ENCODE data around the gene FUOM. TPM values are rescaled to one million over a fixed set of nuclear protein-coding genes. Genes with fewer than 3 reads are reported as not detected.
"Not testable (repeated sequence)": the region's sequence is repeated elsewhere in the genome, so short reads cannot be mapped to it uniquely, and the experiment has no call there.

Gene FUOM
- total and polyA plus RNA-seq, 2 of the 8 experiments (the other 6 are each of a cell fraction or from before 2014, with no cell fraction given), result 22.0 to 30.4 TPM

DNA sequence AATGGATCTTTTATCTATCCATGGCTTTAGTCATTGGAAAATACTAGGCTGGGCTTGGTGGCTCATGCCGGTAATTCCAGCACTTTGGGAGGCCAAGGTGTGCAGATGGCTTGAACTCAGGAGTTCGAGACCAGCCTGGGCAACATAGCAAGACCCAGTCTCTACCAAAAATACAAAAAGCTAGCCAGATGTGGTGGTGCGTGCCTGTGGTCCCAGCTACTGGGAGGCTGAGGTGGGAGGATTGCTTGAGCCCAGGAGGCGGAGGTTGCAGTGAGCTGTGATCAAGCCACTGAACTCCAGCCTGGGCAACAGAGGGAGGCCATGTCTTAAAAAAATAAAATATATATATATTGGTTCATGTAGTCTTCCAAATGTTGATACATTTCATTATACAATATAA lies 29.1 kb upstream of the FUOM start:
- H3K18ac ChIP-seq (ENCODE audit: extremely low read depth, low read length); H3K4ac ChIP-seq (replicated peaks; ENCODE audit: insufficient read length, low read depth, low read length); H3K79me1 ChIP-seq (ENCODE audit: low read depth, low read length); H4K8ac ChIP-seq (ENCODE audit: extremely low read depth, insufficient read depth, low read length); H4K5ac ChIP-seq (ENCODE audit: insufficient read length, low read depth, low read length); H2BK15ac ChIP-seq (ENCODE audit: low read length); H3K9me3 ChIP-seq (ENCODE audit: insufficient read depth in 2 of 2, low read depth in 1 of 2, low read length in 1 of 2); H3K79me2 ChIP-seq (ENCODE audit: control insufficient read depth in 1 of 2, insufficient read depth in 2 of 2, low read length in 2 of 2); H3K27me3 ChIP-seq (replicated peaks in 1 of 4; ENCODE audit: control insufficient read depth in 3 of 4, extremely low read depth in 1 of 4, insufficient read depth in 3 of 4, low read length in 3 of 4); H3K56ac ChIP-seq (replicated peaks; ENCODE audit: insufficient read length, low read depth, low read length); H2AFZ ChIP-seq (ENCODE audit: low read length); H4K20me1 ChIP-seq (replicated peaks in 1 of 2; ENCODE audit: control insufficient read depth in 1 of 2, insufficient read depth in 2 of 2, low read length in 2 of 2); H3K23me2 ChIP-seq (ENCODE audit: low read depth, low read length); H3K4me3 ChIP-seq (ENCODE audit: extremely low read depth in 1 of 4, insufficient read depth in 2 of 4, low read depth in 3 of 4, low read length in 4 of 4); H3K36me3 ChIP-seq (ENCODE audit: control insufficient read depth in 2 of 4, insufficient read depth in 4 of 4, low read length in 3 of 4); H2BK20ac ChIP-seq (ENCODE audit: low read length); H4K91ac ChIP-seq (replicated peaks; ENCODE audit: insufficient read length, low read length); H3K4me2 ChIP-seq (ENCODE audit: insufficient read depth in 1 of 2, low read depth in 2 of 2, low read length in 2 of 2); H2BK12ac ChIP-seq (ENCODE audit: low read depth, low read length); H3K4me1 ChIP-seq (replicated peaks in 1 of 4; ENCODE audit: control insufficient read depth in 3 of 4, insufficient read depth in 4 of 4, low read length in 3 of 4); H3K23ac ChIP-seq (ENCODE audit: insufficient read length); FAIRE-seq; H2BK5ac ChIP-seq (ENCODE audit: low read depth, low read length); POLR2A ChIA-PET (ENCODE audit: partially characterized antibody); H2BK120ac ChIP-seq (replicated peaks; ENCODE audit: low read depth, low read length); H3K14ac ChIP-seq (ENCODE audit: insufficient read length); H3K27ac ChIP-seq (ENCODE audit: low read depth, low read length); H2AK5ac ChIP-seq (ENCODE audit: low read depth, low read length); DNase-seq (ENCODE audit: low read depth in 1 of 2, low spot score in 2 of 2); H3K9ac ChIP-seq (replicated peaks in 1 of 4; ENCODE audit: extremely low read depth in 1 of 4, low read depth in 3 of 4, low read length in 3 of 4): not testable (repeated sequence)
- CTCF ChIA-PET (ENCODE audit: partially characterized antibody), result interaction anchor here (0.7 to 1.5 kb wide), 3 partner anchors 9 to 73 kb away, joined by 3 to 6 read pairs (median 4); no protein-coding TSS in a partner anchor
- WGBS, 2 experiments (ENCODE audit: extremely low coverage in 1 of 2, insufficient coverage in 1 of 2, insufficient read length in 1 of 2, insufficient replicate concordance in 2 of 2, low coverage in 1 of 2, low lambda C conversion rate in 2 of 2, missing lambda C conversion rate in 1 of 2), result 90% methylated on average over 4 of the region's 4 CpGs; no CpG with 5 or more reads in 1 of the 2 experiments
